ENCODE measurements around the gene MRPL12. TPM values are rescaled to one million over a fixed set of nuclear protein-coding genes. Genes with fewer than 3 reads are reported as not detected.

MRPL12 gene
- total and polyA plus RNA-seq, 2 donors from 2014 or later, result 52.4 to 251 TPM

- H3K9ac ChIP-seq (ENCODE audit: low read length in 3 of 3), result no peak overlapping the region
- FAIRE-seq, result no peak
- intact Hi-C loops (cut with DNase I), result no loop called here
Observed at GRCh38 chr17:81680150-81680549, 23.0 kb upstream of the MRPL12 start.

GRCh38 chr17:81681672-81682071 is 21.5 kb upstream of the MRPL12 start:
- no peak overlapping the region for H3K27ac ChIP-seq (ENCODE audit: low read depth in 2 of 2, low read length in 2 of 2)
- no peak for TF ChIP-seq CTCF (IDR thresholded peaks at IDR 0.05; ENCODE audit: borderline replicate concordance, extremely low read depth, insufficient read depth)
- H3K36me3 ChIP-seq (ENCODE audit: control insufficient read depth in 2 of 3, insufficient read depth in 3 of 3, low read length in 3 of 3), result peaks cover 0 to 6% (median 5%) of the 10 kb centered on the region in 3 donors
- no peak overlapping the region for H3K4me3 ChIP-seq (ENCODE audit: low read length in 3 of 3)
- intact Hi-C loops (cut with DNase I), result no loop called here
- H3K9ac ChIP-seq (ENCODE audit: low read length in 3 of 3), result no peak overlapping the region
- H3K9me3 ChIP-seq (ENCODE audit: control insufficient read depth in 2 of 3, insufficient read depth in 1 of 3, low read length in 3 of 3), result no peaks in the 10 kb centered on the region
- no peak for FAIRE-seq
- no peaks in the 10 kb centered on the region for H3K27me3 ChIP-seq (ENCODE audit: control insufficient read depth, insufficient read depth, low read length)
- no peak for DNase-seq
- peaks cover 0 to 23% (median 11%) of the 10 kb centered on the region in 3 donors for H3K4me1 ChIP-seq (ENCODE audit: control insufficient read depth in 2 of 3, insufficient read depth in 2 of 3, low read depth in 1 of 3, low read length in 3 of 3)

More at GRCh38 chr17:81680150-81680549, 23.0 kb upstream of the MRPL12 start:
- Histone ChIP-seq H3K27ac (ENCODE audit: low read depth in 2 of 2, low read length in 2 of 2) (no peak overlapping the region), H3K36me3 (ENCODE audit: control insufficient read depth in 2 of 3, insufficient read depth in 3 of 3, low read length in 3 of 3) (no peaks in the 10 kb centered on the region), H3K4me1 (ENCODE audit: control insufficient read depth in 2 of 3, insufficient read depth in 2 of 3, low read depth in 1 of 3, low read length in 3 of 3) (peaks cover 0 to 19% (median 7%) of the 10 kb centered on the region in 3 donors), H3K4me3 (ENCODE audit: low read length in 3 of 3) (no peak overlapping the region), H3K27me3 (ENCODE audit: control insufficient read depth, insufficient read depth, low read length) (no peaks in the 10 kb centered on the region), H3K9me3 (ENCODE audit: control insufficient read depth in 2 of 3, insufficient read depth in 1 of 3, low read length in 3 of 3) (no peaks in the 10 kb centered on the region)
- DNase-seq, result no peak
- TF ChIP-seq CTCF (IDR thresholded peaks at IDR 0.05; ENCODE audit: borderline replicate concordance, extremely low read depth, insufficient read depth), result no peak

DNA sequence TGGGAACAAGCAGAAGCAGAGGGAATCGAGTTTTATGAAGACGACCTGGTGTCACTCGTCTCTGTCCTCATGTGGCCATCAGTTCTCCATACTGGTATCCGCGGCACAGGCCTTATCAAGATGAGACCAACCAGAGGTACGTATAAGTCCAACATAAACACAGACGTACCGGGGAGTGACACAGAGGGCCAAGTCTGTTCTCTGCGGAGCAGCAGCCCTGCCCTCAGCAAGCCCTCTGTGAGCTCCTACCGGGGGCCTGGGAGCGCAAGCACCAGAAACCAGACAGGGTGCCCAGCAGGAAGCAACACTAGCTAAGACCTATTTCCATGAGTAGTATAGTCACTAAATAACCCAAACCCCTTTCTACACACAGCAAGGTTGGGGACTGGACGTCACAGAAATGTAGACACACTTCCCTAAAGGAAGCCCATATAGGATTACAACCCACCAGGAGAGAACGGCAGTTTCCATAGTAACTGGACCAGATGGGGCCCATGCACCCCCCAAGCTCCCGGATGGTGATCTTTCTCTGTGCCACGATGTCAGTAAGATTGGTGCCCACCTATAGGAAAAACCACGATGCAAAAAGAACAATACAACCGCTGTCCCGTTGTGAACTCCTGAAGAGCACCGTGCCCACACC is 20.5 kb upstream of the MRPL12 start:
- peak overlapping the region; percentile 65 to 95 (median 75) for H3K4me3 ChIP-seq (ENCODE audit: low read length in 3 of 3)
- no peak for TF ChIP-seq CTCF (IDR thresholded peaks at IDR 0.05; ENCODE audit: borderline replicate concordance, extremely low read depth, insufficient read depth)
- H3K36me3 ChIP-seq (ENCODE audit: control insufficient read depth in 2 of 3, insufficient read depth in 3 of 3, low read length in 3 of 3), result peaks cover 0 to 15% (median 10%) of the 10 kb centered on the region in 3 donors
- no peak overlapping the region for H3K27ac ChIP-seq (ENCODE audit: low read depth in 2 of 2, low read length in 2 of 2)
- DNase-seq, result peak in 3 of 5 donors; percentile 15 to 36 (median 16)
- no peaks in the 10 kb centered on the region for H3K9me3 ChIP-seq (ENCODE audit: control insufficient read depth in 2 of 3, insufficient read depth in 1 of 3, low read length in 3 of 3)
- no peak for FAIRE-seq
- intact Hi-C loops (cut with DNase I), result no loop called here
- peak overlapping the region; percentile 32 to 91 (median 55) for H3K9ac ChIP-seq (ENCODE audit: low read length in 3 of 3)
- peaks cover 0 to 23% (median 11%) of the 10 kb centered on the region in 3 donors for H3K4me1 ChIP-seq (ENCODE audit: control insufficient read depth in 2 of 3, insufficient read depth in 2 of 3, low read depth in 1 of 3, low read length in 3 of 3)
- no peaks in the 10 kb centered on the region for H3K27me3 ChIP-seq (ENCODE audit: control insufficient read depth, insufficient read depth, low read length)
